Panc1 (cell line): ENCODE measurements around the gene LMBR1L.

Source experiments
- CTCF ChIP-seq: fragments of 450-650 bp; IDR thresholded peaks from 2 replicates; pipeline ENCODE4 v1.5.1; 2017; ENCODE audit warnings: mild to moderate bottlenecking
- POLR2AphosphoS5 ChIP-seq: IDR thresholded peaks from 2 replicates; pipeline ENCODE4 v1.6.1; 2012; ENCODE audit warnings: mild to moderate bottlenecking, low read depth, low read length, moderate library complexity

- TF ChIP-seq CTCF (no peak), POLR2AphosphoS5 (no peak)
These were observed 24.5 kb downstream of the LMBR1L start for GRCh38 chr12:49086116-49086515.
